ENCODE data around the gene RBM17. TPM values are rescaled to one million over a fixed set of nuclear protein-coding genes. Genes with fewer than 3 reads are reported as not detected.
"Not testable (repeated sequence)": the region's sequence is repeated elsewhere in the genome, so short reads cannot be mapped to it uniquely, and the experiment has no call there.

Gene RBM17
- total RNA-seq, 1 donor from 2014 or later, result 106 TPM

- DNase-seq (ENCODE audit: low spot score), result no peak
These were observed 9.8 kb upstream of the RBM17 start for GRCh38 chr10:6079044-6079443.

- no peak for DNase-seq (ENCODE audit: low spot score)
These were observed 8.3 kb upstream of the RBM17 start for GRCh38 chr10:6080417-6080973.

- DNase-seq (ENCODE audit: low spot score), result no peak
These were observed 6.1 kb upstream of the RBM17 start for GRCh38 chr10:6082496-6083395.

GRCh38 chr10:6083523-6084475 lies 5.0 kb upstream of the RBM17 start:
- DNase-seq (ENCODE audit: low spot score), result no peak

GRCh38 chr10:6086375-6087233 lies 2.2 kb upstream of the RBM17 start:
- peak; percentile 91 for DNase-seq (ENCODE audit: low spot score)

- DNase-seq (ENCODE audit: low spot score), result no peak
These were observed 743 bp downstream of the RBM17 start for GRCh38 chr10:6089334-6090219.

GRCh38 chr10:6091630-6092029 lies 2.8 kb downstream of the RBM17 start:
- DNase-seq (ENCODE audit: low spot score), result no peak

GRCh38 chr10:6092731-6093130 lies 3.9 kb downstream of the RBM17 start:
- no peak for DNase-seq (ENCODE audit: low spot score)

- no peak for DNase-seq (ENCODE audit: low spot score)
These were observed 7.2 kb downstream of the RBM17 start for GRCh38 chr10:6095810-6096570.

GRCh38 chr10:6097063-6097462 lies 8.2 kb downstream of the RBM17 start:
- no peak for DNase-seq (ENCODE audit: low spot score)

- no peak for DNase-seq (ENCODE audit: low spot score)
These were observed 9.3 kb downstream of the RBM17 start for GRCh38 chr10:6098156-6098555.

GRCh38 chr10:6100370-6100769 lies 11.5 kb downstream of the RBM17 start:
- DNase-seq (ENCODE audit: low spot score), result no peak

- no peak for DNase-seq (ENCODE audit: low spot score)
These were observed 12.3 kb downstream of the RBM17 start for GRCh38 chr10:6101181-6101580.

GRCh38 chr10:6102128-6102527 lies 13.3 kb downstream of the RBM17 start:
- DNase-seq (ENCODE audit: low spot score), result no peak

GRCh38 chr10:6103591-6103990 lies 14.8 kb downstream of the RBM17 start:
- no peak for DNase-seq (ENCODE audit: low spot score)

GRCh38 chr10:6107616-6108015 lies 18.8 kb downstream of the RBM17 start:
- DNase-seq (ENCODE audit: low spot score), result not testable (repeated sequence)

GRCh38 chr10:6108072-6108471 lies 19.2 kb downstream of the RBM17 start:
- no peak for DNase-seq (ENCODE audit: low spot score)

GRCh38 chr10:6108631-6109443 lies 20.0 kb downstream of the RBM17 start:
- no peak for DNase-seq (ENCODE audit: low spot score)

- DNase-seq (ENCODE audit: low spot score), result no peak
These were observed 20.6 kb downstream of the RBM17 start for GRCh38 chr10:6109444-6109775.
